GM12878 (cell line): ENCODE results near the gene CACNA1A. TPM values are rescaled to one million over a fixed set of nuclear protein-coding genes. Genes with fewer than 3 reads are reported as not detected.

Source experiments
- BACH1 ChIP-seq: fragments of 450-650 bp; IDR thresholded peaks from 2 replicates; pipeline ENCODE4 v1.6.1; 2017; ENCODE audit warnings: mild to moderate bottlenecking, borderline replicate concordance
- CBFB ChIP-seq: IDR thresholded peaks from 2 replicates; pipeline ENCODE4 v1.6.1; 2016; ENCODE audit warnings: antibody characterized with exemption, low read depth
- CBX3 ChIP-seq: fragments of 200-600 bp; sonication (generic); IDR thresholded peaks from 2 replicates; pipeline ENCODE4 v1.6.1; 2016; ENCODE audit warnings: low read depth, borderline replicate concordance
- E2F8 ChIP-seq: fragments of 450-650 bp; IDR thresholded peaks from 2 replicates; pipeline ENCODE4 v1.6.1; 2018; ENCODE audit warnings: mild to moderate bottlenecking, low read depth, moderate library complexity; ENCODE audit not compliant: partially characterized antibody
- EP300 ChIP-seq, 2 experiments: fragments of 150-350 bp in 1 of 2; IDR thresholded peaks; 2 replicates each; pipeline ENCODE4 v1.6.1; 2011 to 2012; ENCODE audit warnings: low read depth in 2 of 2, low read length in 2 of 2, borderline replicate concordance in 1 of 2, improper control_type of control experiment in 1 of 2, inconsistent platforms in 1 of 2; ENCODE audit not compliant: control insufficient read depth in 1 of 2
- FOXM1 ChIP-seq: IDR thresholded peaks from 2 replicates; pipeline ENCODE4 v1.6.1; 2012; ENCODE audit warnings: low read depth, mild to moderate bottlenecking, inconsistent platforms, low read length, moderate library complexity
- GABPA ChIP-seq: IDR thresholded peaks from 2 replicates; pipeline ENCODE4 v1.6.1; 2014; ENCODE audit warnings: antibody characterized with exemption, low read depth, mild to moderate bottlenecking, inconsistent platforms
- IRF4 ChIP-seq: IDR thresholded peaks from 2 replicates; pipeline ENCODE4 v1.6.1; 2011; ENCODE audit warnings: low read depth, low read length
- MLLT1 ChIP-seq: fragments of 450-650 bp; IDR thresholded peaks from 2 replicates; pipeline ENCODE4 v1.6.1; 2016; ENCODE audit warnings: mild to moderate bottlenecking
- NFXL1 ChIP-seq: fragments of 450-650 bp; IDR thresholded peaks from 2 replicates; pipeline ENCODE4 v1.6.1; 2017; ENCODE audit warnings: antibody characterized with exemption, mild to moderate bottlenecking, borderline replicate concordance
- NR2C2 ChIP-seq: IDR thresholded peaks from 2 replicates; pipeline ENCODE4 v1.6.1; 2011; ENCODE audit warnings: borderline replicate concordance, low read depth; ENCODE audit not compliant: control insufficient read depth, insufficient read length
- PAX5 ChIP-seq: IDR thresholded peaks from 2 replicates; pipeline ENCODE4 v1.6.1; 2011; ENCODE audit warnings: low read depth, low read length, borderline replicate concordance
- PML ChIP-seq: IDR thresholded peaks from 2 replicates; pipeline ENCODE4 v1.6.1; 2012; ENCODE audit warnings: low read length, inconsistent platforms
- RBBP5 ChIP-seq: fragments of 200-600 bp; sonication (generic); conservative IDR thresholded peaks from 2 replicates; pipeline ENCODE4 v1.6.1; 2016
- RELA ChIP-seq: fragments of 450-650 bp; IDR thresholded peaks from 2 replicates; pipeline ENCODE4 v1.8.0; 2014; ENCODE audit warnings: borderline replicate concordance; ENCODE audit not compliant: partially characterized antibody
- STAT1 ChIP-seq: fragments of 450-650 bp; conservative IDR thresholded peaks from 2 replicates; pipeline ENCODE4 v1.6.1; 2014; ENCODE audit warnings: antibody characterized with exemption, mild to moderate bottlenecking
- SUZ12 ChIP-seq: fragments of 200-600 bp; sonication (generic); IDR thresholded peaks from one replicate; pipeline ENCODE4 v1.6.1; 2018; ENCODE audit warnings: antibody characterized with exemption, mild to moderate bottlenecking; ENCODE audit not compliant: unreplicated experiment
- TAF1 ChIP-seq: IDR thresholded peaks from 2 replicates; pipeline ENCODE4 v1.6.1; 2011; ENCODE audit warnings: mild to moderate bottlenecking, low read depth, low read length, borderline replicate concordance
- USF1 ChIP-seq: IDR thresholded peaks from 2 replicates; pipeline ENCODE4 v1.6.1; 2011; ENCODE audit warnings: borderline replicate concordance, low read depth, mild to moderate bottlenecking, moderate library complexity, mixed read lengths, low read length; ENCODE audit not compliant: insufficient read depth; ENCODE audit errors: extremely low read length
- YBX1 ChIP-seq: fragments of 450-650 bp; IDR thresholded peaks from 2 replicates; pipeline ENCODE4 v1.6.1; 2016; ENCODE audit warnings: antibody characterized with exemption
- ZNF24 ChIP-seq: fragments of 450-650 bp; IDR thresholded peaks from 2 replicates; pipeline ENCODE4 v1.6.1; 2017; ENCODE audit warnings: antibody characterized with exemption, mild to moderate bottlenecking
- ZNF622 ChIP-seq: fragments of 450-650 bp; IDR thresholded peaks from 2 replicates; pipeline ENCODE4 v1.6.1; 2017; ENCODE audit warnings: mild to moderate bottlenecking, inconsistent platforms
- ZSCAN29 ChIP-seq: fragments of 450-650 bp; IDR thresholded peaks from 2 replicates; pipeline ENCODE4 v1.6.1; 2017; ENCODE audit warnings: mild to moderate bottlenecking, moderate library complexity
- ZZZ3 ChIP-seq: IDR thresholded peaks from 2 replicates; pipeline ENCODE4 v1.6.1; 2011; ENCODE audit warnings: low read depth; ENCODE audit not compliant: control insufficient read depth, insufficient read length
- polyA plus RNA-seq, 11 experiments: library from polyadenylated mRNA; depleted of rRNA in 4 of 11; unstranded in 6 of 11; stranded (reverse) in 5 of 11; fragments of >200 nt; fragmentation: Nextera tagmentation in 4 of 11; fragmentation: Illumina TruSeq in 1 of 11; extraction: Ambion mirVana in 4 of 11; extraction: Trizol in 1 of 11; gene quantifications; 1 replicate in 1 of 11; 2 replicates in 10 of 11; pipeline versions ENCODE4 v1.2.1 to v1.2.3, GENCODE V29; 2011 to 2016; ENCODE audit warnings: inconsistent platforms in 2 of 11, missing spikeins in 2 of 11, low read depth in 1 of 11
- total RNA-seq, 4 experiments: library from RNA; depleted of rRNA in 3 of 4; stranded (reverse); fragments of >200 nt in 3 of 4; fragmentation: Illumina TruSeq in 1 of 4; extraction: Trizol in 1 of 4; gene quantifications; 2 replicates each; pipeline versions ENCODE4 v1.2.1 to v1.2.3, GENCODE V29; 2013 to 2021
- TF ChIP-seq, protein P1 (sequence below): IDR thresholded peaks from 2 replicates; pipeline ENCODE4 v1.6.1; 2011; ENCODE audit warnings: borderline replicate concordance, low read depth, mild to moderate bottlenecking, moderate library complexity, low read length; ENCODE audit not compliant: insufficient read depth, poor library complexity, severe bottlenecking

CACNA1A gene
- total and polyA plus RNA-seq, 10 of the 15 experiments (the other 5 are each of a cell fraction or from before 2014, with no cell fraction given): 1.1 to 4.4 (median 2.5) TPM

DNA sequence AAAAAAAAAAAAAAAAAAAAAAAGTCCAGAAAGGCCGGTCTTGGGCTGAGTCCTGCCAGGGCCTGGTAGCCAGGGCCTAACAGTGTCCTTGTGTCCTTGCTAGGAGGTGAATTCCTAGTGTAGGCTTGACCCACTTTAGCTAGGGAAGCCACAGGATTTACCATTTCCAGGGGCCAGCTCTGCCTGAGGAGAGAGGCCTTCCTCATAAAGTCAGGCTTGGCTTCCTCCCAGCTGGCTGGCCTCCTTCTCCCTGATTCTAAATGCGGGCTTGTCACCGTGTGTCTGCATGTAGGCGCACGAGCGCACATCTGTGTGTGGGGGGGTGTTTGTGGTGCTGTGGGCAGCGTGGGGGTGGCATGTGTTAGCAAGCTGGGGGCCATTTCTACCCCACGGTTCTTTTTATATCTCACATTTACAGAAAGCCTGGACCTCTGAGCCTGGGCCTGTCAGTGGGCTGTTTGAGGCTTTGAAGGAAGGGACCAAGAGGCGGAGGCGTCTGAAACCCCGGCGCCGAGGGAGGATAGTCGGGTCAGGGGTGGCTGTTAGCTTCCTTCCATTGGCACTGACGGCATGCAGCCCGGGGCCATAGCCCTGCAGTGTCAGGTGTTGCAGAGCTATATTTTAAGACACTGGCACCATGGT is 324.4 kb downstream of the CACNA1A start (continued):
- no peak for TF ChIP-seq USF1
- no peak for TF ChIP-seq BACH1
- TF ChIP-seq ZZZ3: no peak
- no peak for TF ChIP-seq YBX1
- TF ChIP-seq RBBP5: no peak
- peak; percentile 68 for TF ChIP-seq CBFB
- no peak for TF ChIP-seq ZNF24
- no peak for TF ChIP-seq ZSCAN29
- TF ChIP-seq PAX5: peak; percentile 67
- TF ChIP-seq TAF1: no peak
- TF ChIP-seq RELA: no peak
- TF ChIP-seq, protein P1, sequence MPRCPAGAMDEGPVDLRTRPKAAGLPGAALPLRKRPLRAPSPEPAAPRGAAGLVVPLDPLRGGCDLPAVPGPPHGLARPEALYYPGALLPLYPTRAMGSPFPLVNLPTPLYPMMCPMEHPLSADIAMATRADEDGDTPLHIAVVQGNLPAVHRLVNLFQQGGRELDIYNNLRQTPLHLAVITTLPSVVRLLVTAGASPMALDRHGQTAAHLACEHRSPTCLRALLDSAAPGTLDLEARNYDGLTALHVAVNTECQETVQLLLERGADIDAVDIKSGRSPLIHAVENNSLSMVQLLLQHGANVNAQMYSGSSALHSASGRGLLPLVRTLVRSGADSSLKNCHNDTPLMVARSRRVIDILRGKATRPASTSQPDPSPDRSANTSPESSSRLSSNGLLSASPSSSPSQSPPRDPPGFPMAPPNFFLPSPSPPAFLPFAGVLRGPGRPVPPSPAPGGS: peak; percentile 52
- no peak for TF ChIP-seq MLLT1
- no peak; a peak in 1 of 4 replicates for TF ChIP-seq EP300 (IDR thresholded peaks at IDR 0.05; ENCODE audit: borderline replicate concordance in 1 of 2, control insufficient read depth in 1 of 2, low read depth in 2 of 2, low read length in 2 of 2)
- no peak for TF ChIP-seq SUZ12
- TF ChIP-seq NR2C2: no peak
- TF ChIP-seq STAT1: no peak
- TF ChIP-seq PML: no peak
- no peak for TF ChIP-seq ZNF622
- TF ChIP-seq E2F8: no peak
- TF ChIP-seq IRF4: no peak
- TF ChIP-seq FOXM1: no peak; the same call in 1 of the 2 replicates
- TF ChIP-seq NFXL1: no peak
- TF ChIP-seq GABPA: no peak
- TF ChIP-seq CBX3: no peak
